Fibroblast of lung (primary cell): ENCODE results near the gene NPR2. TPM values are rescaled to one million over a fixed set of nuclear protein-coding genes. Genes with fewer than 3 reads are reported as not detected.

Source experiments
- DNase-seq, 2 donors: peaks; one replicate each; pipeline versions ENCODE4 v3.0.0 to v3.0.0-alpha.2; 2010; ENCODE audit warnings: low read depth in 2 of 2
- H2AFZ ChIP-seq: 2 replicates; pipeline ENCODE4 v1.5.1; 2012; ENCODE audit warnings: low read length, control low read depth, inconsistent platforms
- H3K27ac ChIP-seq: 2 replicates; pipeline ENCODE4 v1.5.1; 2011; ENCODE audit warnings: low read length, control low read depth; ENCODE audit not compliant: insufficient read depth
- H3K27me3 ChIP-seq: 2 replicates; pipeline ENCODE4 v1.5.1; 2011; ENCODE audit warnings: mild to moderate bottlenecking, low read length; ENCODE audit not compliant: control insufficient read depth, insufficient read depth
- H3K36me3 ChIP-seq: 2 replicates; pipeline ENCODE4 v1.5.1; 2011; ENCODE audit warnings: low read length; ENCODE audit not compliant: control insufficient read depth, insufficient read depth
- H3K4me1 ChIP-seq: 2 replicates; pipeline ENCODE4 v1.5.1; 2011; ENCODE audit warnings: low read length; ENCODE audit not compliant: control insufficient read depth, insufficient read depth; ENCODE audit errors: extremely low read depth
- H3K4me2 ChIP-seq: 2 replicates; pipeline ENCODE4 v1.5.1; 2011; ENCODE audit warnings: low read length, control low read depth; ENCODE audit not compliant: insufficient read depth; ENCODE audit errors: extremely low read depth
- H3K4me3 ChIP-seq, 4 experiments: fragments of 200-600 bp in 1 of 4; sonication (generic) in 1 of 4; replicated peaks in 1 of 4; 2 replicates each; pipeline ENCODE4 v1.5.1; 2011 to 2016; ENCODE audit warnings: low read length in 4 of 4, low read depth in 3 of 4, mild to moderate bottlenecking in 3 of 4, control low read depth in 2 of 4, inconsistent platforms in 1 of 4, mixed read lengths in 1 of 4; ENCODE audit not compliant: insufficient read depth in 1 of 4; ENCODE audit errors: control extremely low read depth in 1 of 4
- H3K79me2 ChIP-seq: 2 replicates; pipeline ENCODE4 v1.5.1; 2012; ENCODE audit warnings: mild to moderate bottlenecking, low read length, inconsistent platforms; ENCODE audit not compliant: control insufficient read depth, insufficient read depth
- H3K9ac ChIP-seq: 2 replicates; pipeline ENCODE4 v1.5.1; 2011; ENCODE audit warnings: mild to moderate bottlenecking, low read length, control low read depth; ENCODE audit not compliant: insufficient read depth
- H3K9me3 ChIP-seq: 2 replicates; pipeline ENCODE4 v1.5.1; 2012; ENCODE audit warnings: low read depth, low read length; ENCODE audit not compliant: control insufficient read depth, insufficient read depth
- H4K20me1 ChIP-seq: 2 replicates; pipeline ENCODE4 v1.5.1; 2011; ENCODE audit warnings: low read length; ENCODE audit not compliant: control insufficient read depth, insufficient read depth; ENCODE audit errors: extremely low read depth
- CTCF ChIP-seq, 2 donors: IDR thresholded peaks in 1 of 2; conservative IDR thresholded peaks in 1 of 2; 1 replicate in 1 of 2; 2 replicates in 1 of 2; pipeline ENCODE4 v1.5.1; 2011 to 2012; ENCODE audit warnings: low read length in 2 of 2, control low read depth in 1 of 2, inconsistent platforms in 1 of 2, low read depth in 1 of 2, mild to moderate bottlenecking in 1 of 2
- EZH2 ChIP-seq: IDR thresholded peaks from 2 replicates; pipeline ENCODE4 v1.5.1; 2012; ENCODE audit warnings: low read length, control low read depth, mild to moderate bottlenecking; ENCODE audit errors: missing control alignments
- polyA plus RNA-seq, 2 donors: library from polyadenylated mRNA; depleted of rRNA in 1 of 2; stranded (reverse) in 1 of 2; unstranded in 1 of 2; fragments of >200 nt; gene quantifications; 2 replicates each; pipeline ENCODE4 v1.2.1, GENCODE V29; 2011 to 2012; ENCODE audit warnings: missing spikeins in 1 of 2
- total RNA-seq: library from RNA; depleted of rRNA; stranded (reverse); fragments of >200 nt; gene quantifications from 2 replicates; pipeline ENCODE4 v1.2.1, GENCODE V29; 2014

Gene NPR2
- total and polyA plus RNA-seq, 2 donors (not counting 1 experiment from before 2014, with no cell fraction given) = 26.3 to 47.4 TPM

- Histone ChIP-seq H4K20me1 (no peaks in the 10 kb centered on the region), H3K79me2 (peaks cover 2% of the 10 kb centered on the region), H3K4me2 (no peak overlapping the region), H3K4me1 (peaks cover 8% of the 10 kb centered on the region), H3K27me3 (no peaks in the 10 kb centered on the region), H2AFZ (no peak overlapping the region), H3K9ac (no peak overlapping the region), H3K4me3 (no peak overlapping the region), H3K36me3 (peaks cover 3% of the 10 kb centered on the region), H3K27ac (no peak overlapping the region), H3K9me3 (no peaks in the 10 kb centered on the region)
- TF ChIP-seq EZH2 = no peak
- TF ChIP-seq CTCF (conservative IDR thresholded peaks at IDR 0.05 in 1 of 2, IDR thresholded peaks at IDR 0.05 in 1 of 2; ENCODE audit: low read depth in 1 of 2, low read length in 2 of 2) = no peak
- DNase-seq = peak in 1 of 2 donors; percentile 38
Measured at GRCh38 chr9:35797311-35798109, 6.1 kb downstream of the NPR2 start.

GRCh38 chr9:35798658-35799374 is 7.4 kb downstream of the NPR2 start:
- Histone ChIP-seq H3K9ac (no peak overlapping the region), H3K4me2 (no peak overlapping the region)
- DNase-seq = peak in 1 of 2 donors; percentile 62

More at GRCh38 chr9:35798658-35799374, 7.4 kb downstream of the NPR2 start:
- H2AFZ ChIP-seq = no peak overlapping the region
- peaks cover 3% of the 10 kb centered on the region for H3K36me3 ChIP-seq
- H3K9me3 ChIP-seq = no peaks in the 10 kb centered on the region
- TF ChIP-seq CTCF (conservative IDR thresholded peaks at IDR 0.05 in 1 of 2, IDR thresholded peaks at IDR 0.05 in 1 of 2; ENCODE audit: low read depth in 1 of 2, low read length in 2 of 2) = no peak
- TF ChIP-seq EZH2 = no peak
- H3K79me2 ChIP-seq = no peaks in the 10 kb centered on the region
- no peak overlapping the region for H3K4me3 ChIP-seq
- no peaks in the 10 kb centered on the region for H4K20me1 ChIP-seq
- no peak overlapping the region for H3K27ac ChIP-seq
- no peaks in the 10 kb centered on the region for H3K4me1 ChIP-seq
- no peaks in the 10 kb centered on the region for H3K27me3 ChIP-seq
